ENCODE data around the gene HLA-DRB1. TPM values are rescaled to one million over a fixed set of nuclear protein-coding genes. Genes with fewer than 3 reads are reported as not detected.

Gene HLA-DRB1
- total RNA-seq, 4 donors from 2014 or later, result 28.2 to 93.2 (median 49.1) TPM

DNA sequence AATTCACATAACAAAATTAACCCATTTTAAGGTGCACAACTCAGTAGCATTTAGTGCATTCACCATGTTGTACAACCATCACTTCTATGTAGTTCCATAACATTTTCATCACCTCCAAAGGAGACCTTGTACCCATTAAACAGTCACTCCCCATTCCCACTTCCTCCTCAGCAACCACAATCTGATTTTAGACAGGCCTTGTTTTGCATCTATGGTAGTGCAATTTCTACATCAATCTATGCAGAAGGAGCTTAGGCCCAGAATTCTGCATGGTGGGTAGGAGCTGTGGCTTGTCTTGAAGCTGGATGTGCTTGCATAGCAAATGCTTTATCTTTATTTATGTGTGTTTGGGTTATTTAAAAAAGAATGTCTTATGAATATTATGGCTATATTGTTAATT lies 34.0 kb upstream of the HLA-DRB1 start:
- H3K36me3 ChIP-seq, result no peaks in the 10 kb centered on the region
- no peaks in the 10 kb centered on the region for H3K9me3 ChIP-seq
- no peaks in the 10 kb centered on the region for H3K4me1 ChIP-seq
- no peaks in the 10 kb centered on the region for H3K27me3 ChIP-seq
- intact Hi-C loops (cut with DNase I), result no loop called here
- TF ChIP-seq POLR2A (IDR thresholded peaks at IDR 0.05; ENCODE audit: low read depth) (no peak), EP300 (IDR thresholded peaks at IDR 0.05) (no peak), POLR2AphosphoS5 (IDR thresholded peaks at IDR 0.05) (no peak)
- TF ChIP-seq, protein P1, sequence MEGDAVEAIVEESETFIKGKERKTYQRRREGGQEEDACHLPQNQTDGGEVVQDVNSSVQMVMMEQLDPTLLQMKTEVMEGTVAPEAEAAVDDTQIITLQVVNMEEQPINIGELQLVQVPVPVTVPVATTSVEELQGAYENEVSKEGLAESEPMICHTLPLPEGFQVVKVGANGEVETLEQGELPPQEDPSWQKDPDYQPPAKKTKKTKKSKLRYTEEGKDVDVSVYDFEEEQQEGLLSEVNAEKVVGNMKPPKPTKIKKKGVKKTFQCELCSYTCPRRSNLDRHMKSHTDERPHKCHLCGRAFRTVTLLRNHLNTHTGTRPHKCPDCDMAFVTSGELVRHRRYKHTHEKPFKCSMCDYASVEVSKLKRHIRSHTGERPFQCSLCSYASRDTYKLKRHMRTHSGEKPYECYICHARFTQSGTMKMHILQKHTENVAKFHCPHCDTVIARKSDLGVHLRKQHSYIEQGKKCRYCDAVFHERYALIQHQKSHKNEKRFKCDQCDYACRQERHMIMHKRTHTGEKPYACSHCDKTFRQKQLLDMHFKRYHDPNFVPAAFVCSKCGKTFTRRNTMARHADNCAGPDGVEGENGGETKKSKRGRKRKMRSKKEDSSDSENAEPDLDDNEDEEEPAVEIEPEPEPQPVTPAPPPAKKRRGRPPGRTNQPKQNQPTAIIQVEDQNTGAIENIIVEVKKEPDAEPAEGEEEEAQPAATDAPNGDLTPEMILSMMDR (IDR thresholded peaks at IDR 0.05), result no peak
- H3K27ac ChIP-seq (replicated peaks in 1 of 4), result no peak overlapping the region
- no peak for DNase-seq (ENCODE audit: extremely low spot score)
- H3K4me3 ChIP-seq, result no peak overlapping the region

DNA sequence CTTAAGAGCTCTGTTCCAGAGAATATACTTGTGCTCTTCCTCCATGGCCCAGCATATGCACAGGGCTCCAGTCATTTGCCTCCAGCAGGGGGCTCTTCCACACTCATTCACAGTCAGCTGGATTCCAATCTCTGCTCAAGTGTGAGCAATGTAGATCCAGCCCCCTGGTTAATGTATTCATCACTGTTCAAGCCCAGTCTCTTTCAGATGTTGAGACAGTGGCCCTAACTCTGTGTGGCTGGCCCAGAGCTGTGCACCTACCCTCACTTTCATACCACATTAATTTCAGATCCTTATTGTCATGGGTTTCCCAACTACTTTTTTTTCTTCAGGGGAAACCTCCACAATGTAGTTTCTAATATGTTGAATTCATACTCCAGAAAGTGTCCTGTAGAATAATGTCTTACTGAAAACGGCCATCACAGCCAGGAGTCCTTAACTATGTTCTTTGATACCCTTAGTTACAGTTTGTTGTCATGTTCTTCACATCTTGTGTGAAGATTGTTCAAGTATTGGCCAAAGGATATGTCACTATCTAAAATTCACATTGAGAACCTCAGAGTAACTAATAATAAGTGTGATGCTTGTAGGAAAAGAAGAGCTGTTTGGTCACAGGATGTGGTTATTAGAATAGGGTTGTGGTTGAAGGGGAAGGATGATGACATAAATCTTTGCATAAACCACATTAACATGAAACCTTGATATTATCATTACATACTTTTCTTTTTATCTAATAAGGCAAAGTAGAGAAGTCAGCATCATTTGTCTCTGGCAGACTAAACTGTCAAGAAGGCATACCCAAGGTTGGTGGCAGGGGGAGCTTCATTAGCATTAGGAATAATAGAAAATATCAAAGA lies 33.1 kb upstream of the HLA-DRB1 start:
- Histone ChIP-seq H3K36me3 (no peaks in the 10 kb centered on the region), H3K4me1 (no peaks in the 10 kb centered on the region), H3K9me3 (peaks cover 0 to 6% (median 0%) of the 10 kb centered on the region in 4 donors), H3K27me3 (no peaks in the 10 kb centered on the region), H3K27ac (replicated peaks in 1 of 4) (no peak overlapping the region), H3K4me3 (no peak overlapping the region)
- intact Hi-C loops (cut with DNase I), result no loop called here
- DNase-seq (ENCODE audit: extremely low spot score), result no peak
- TF ChIP-seq, protein P1 (IDR thresholded peaks at IDR 0.05), result peak in 2 of 3 experiments; percentile 18 to 39
- no peak for TF ChIP-seq EP300 (IDR thresholded peaks at IDR 0.05)
- whole genome bisulfite sequencing, result 39% methylated on average over 1 of the region's 1 CpG

DNA sequence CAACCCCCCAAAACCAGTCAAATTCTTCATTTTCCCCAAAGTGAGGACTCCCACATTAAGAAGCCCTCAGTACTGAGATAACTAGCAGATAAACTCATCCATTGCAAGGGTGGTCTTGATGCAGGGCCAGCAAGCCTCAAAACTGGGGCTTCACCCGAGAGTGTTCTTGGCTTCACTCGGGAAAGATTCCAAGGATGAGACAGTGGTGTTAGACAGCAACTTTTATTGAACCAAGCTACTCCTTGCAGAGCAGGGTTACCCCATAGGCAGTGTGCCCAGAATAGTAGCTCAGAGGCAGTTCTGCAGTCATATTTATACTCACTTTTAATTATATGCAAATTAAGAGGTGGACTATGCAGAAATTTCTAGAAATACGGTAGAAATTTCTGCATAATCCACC lies 31.7 kb upstream of the HLA-DRB1 start:
- H3K9me3 ChIP-seq, result peaks cover 0 to 8% (median 0%) of the 10 kb centered on the region in 4 donors
- 67% methylated on average over 3 of the region's 3 CpGs for WGBS
- intact Hi-C loops (cut with DNase I), result no loop called here
- no peak for TF ChIP-seq POLR2AphosphoS5 (IDR thresholded peaks at IDR 0.05)
- TF ChIP-seq EP300 (IDR thresholded peaks at IDR 0.05), result no peak
- TF ChIP-seq POLR2A (IDR thresholded peaks at IDR 0.05; ENCODE audit: low read depth), result no peak
- TF ChIP-seq, protein P1 (IDR thresholded peaks at IDR 0.05), result no peak
- no peaks in the 10 kb centered on the region for H3K4me1 ChIP-seq
- H3K4me3 ChIP-seq, result no peak overlapping the region
- no peaks in the 10 kb centered on the region for H3K36me3 ChIP-seq
- no peaks in the 10 kb centered on the region for H3K27me3 ChIP-seq
- DNase-seq (ENCODE audit: extremely low spot score), result no peak
- H3K27ac ChIP-seq (replicated peaks in 1 of 4), result no peak overlapping the region

DNA sequence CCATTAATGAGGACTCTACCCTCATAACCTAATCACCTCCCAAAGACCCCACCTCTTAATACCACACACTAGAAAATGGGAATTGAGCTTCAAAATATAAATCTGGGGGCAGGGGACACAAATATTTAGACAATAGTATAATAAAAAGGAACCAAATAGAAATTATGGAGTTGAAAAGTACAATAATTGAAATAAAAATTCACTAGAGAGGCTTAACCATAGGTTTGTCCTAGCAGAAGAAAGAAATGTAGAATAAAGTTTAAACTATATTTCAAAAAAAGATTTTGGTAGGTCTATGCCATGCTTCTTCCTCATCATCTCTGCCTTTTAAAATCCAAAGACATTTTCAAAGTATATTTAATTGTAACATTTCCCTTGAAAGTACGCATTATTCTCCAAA lies 28.1 kb upstream of the HLA-DRB1 start:
- Histone ChIP-seq H3K27ac (replicated peaks in 1 of 4) (no peak overlapping the region), H3K36me3 (no peaks in the 10 kb centered on the region), H3K9me3 (peaks cover 0 to 8% (median 0%) of the 10 kb centered on the region in 4 donors), H3K4me3 (no peak overlapping the region), H3K27me3 (no peaks in the 10 kb centered on the region), H3K4me1 (no peaks in the 10 kb centered on the region)
- intact Hi-C loops (cut with DNase I), result no loop called here
- DNase-seq (ENCODE audit: extremely low spot score), result no peak
- TF ChIP-seq POLR2AphosphoS5 (IDR thresholded peaks at IDR 0.05), result no peak
- TF ChIP-seq, protein P1 (IDR thresholded peaks at IDR 0.05), result no peak
- WGBS, result 91% methylated on average over 1 of the region's 1 CpG

Measured in esophagus muscularis mucosa (tissue), 4 donors.